Measurements from ENCODE around the gene OPRD1.

- TF ChIP-seq, protein P1, sequence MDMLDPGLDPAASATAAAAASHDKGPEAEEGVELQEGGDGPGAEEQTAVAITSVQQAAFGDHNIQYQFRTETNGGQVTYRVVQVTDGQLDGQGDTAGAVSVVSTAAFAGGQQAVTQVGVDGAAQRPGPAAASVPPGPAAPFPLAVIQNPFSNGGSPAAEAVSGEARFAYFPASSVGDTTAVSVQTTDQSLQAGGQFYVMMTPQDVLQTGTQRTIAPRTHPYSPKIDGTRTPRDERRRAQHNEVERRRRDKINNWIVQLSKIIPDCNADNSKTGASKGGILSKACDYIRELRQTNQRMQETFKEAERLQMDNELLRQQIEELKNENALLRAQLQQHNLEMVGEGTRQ (IDR thresholded peaks at IDR 0.05; ENCODE audit: low read depth, low read length) = no peak
- TF ChIP-seq FOS (IDR thresholded peaks at IDR 0.05; ENCODE audit: low read depth, low read length) (no peak), RFX5 (IDR thresholded peaks at IDR 0.05; ENCODE audit: low read depth, low read length) (no peak), CEBPB (IDR thresholded peaks at IDR 0.05; ENCODE audit: low read depth, low read length) (no peak)
- TF ChIP-seq, protein P2, sequence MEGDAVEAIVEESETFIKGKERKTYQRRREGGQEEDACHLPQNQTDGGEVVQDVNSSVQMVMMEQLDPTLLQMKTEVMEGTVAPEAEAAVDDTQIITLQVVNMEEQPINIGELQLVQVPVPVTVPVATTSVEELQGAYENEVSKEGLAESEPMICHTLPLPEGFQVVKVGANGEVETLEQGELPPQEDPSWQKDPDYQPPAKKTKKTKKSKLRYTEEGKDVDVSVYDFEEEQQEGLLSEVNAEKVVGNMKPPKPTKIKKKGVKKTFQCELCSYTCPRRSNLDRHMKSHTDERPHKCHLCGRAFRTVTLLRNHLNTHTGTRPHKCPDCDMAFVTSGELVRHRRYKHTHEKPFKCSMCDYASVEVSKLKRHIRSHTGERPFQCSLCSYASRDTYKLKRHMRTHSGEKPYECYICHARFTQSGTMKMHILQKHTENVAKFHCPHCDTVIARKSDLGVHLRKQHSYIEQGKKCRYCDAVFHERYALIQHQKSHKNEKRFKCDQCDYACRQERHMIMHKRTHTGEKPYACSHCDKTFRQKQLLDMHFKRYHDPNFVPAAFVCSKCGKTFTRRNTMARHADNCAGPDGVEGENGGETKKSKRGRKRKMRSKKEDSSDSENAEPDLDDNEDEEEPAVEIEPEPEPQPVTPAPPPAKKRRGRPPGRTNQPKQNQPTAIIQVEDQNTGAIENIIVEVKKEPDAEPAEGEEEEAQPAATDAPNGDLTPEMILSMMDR (conservative IDR thresholded peaks at IDR 0.05; ENCODE audit: low read depth, low read length) = no peak
Observed at GRCh38 chr1:28782011-28782410, 30.0 kb upstream of the OPRD1 start.
